GM12875 (cell line): Measurements from ENCODE around the gene STAB2.

Experiments used
- H3K4me3 ChIP-seq: one replicate; pipeline ENCODE4 v1.5.1; 2011; ENCODE audit warnings: low read depth, low read length, control low read depth
- CTCF ChIP-seq: IDR thresholded peaks from 2 replicates; pipeline ENCODE4 v1.5.1; 2011; ENCODE audit warnings: low read depth, mild to moderate bottlenecking, control low read depth, inconsistent platforms, low read length, moderate library complexity, borderline replicate concordance; ENCODE audit not compliant: insufficient read depth

STAB2 gene

GRCh38 chr12:103664626-103665025, 77.6 kb downstream of the STAB2 start:
- TF ChIP-seq CTCF = no peak
- no peak overlapping the region for H3K4me3 ChIP-seq

DNA sequence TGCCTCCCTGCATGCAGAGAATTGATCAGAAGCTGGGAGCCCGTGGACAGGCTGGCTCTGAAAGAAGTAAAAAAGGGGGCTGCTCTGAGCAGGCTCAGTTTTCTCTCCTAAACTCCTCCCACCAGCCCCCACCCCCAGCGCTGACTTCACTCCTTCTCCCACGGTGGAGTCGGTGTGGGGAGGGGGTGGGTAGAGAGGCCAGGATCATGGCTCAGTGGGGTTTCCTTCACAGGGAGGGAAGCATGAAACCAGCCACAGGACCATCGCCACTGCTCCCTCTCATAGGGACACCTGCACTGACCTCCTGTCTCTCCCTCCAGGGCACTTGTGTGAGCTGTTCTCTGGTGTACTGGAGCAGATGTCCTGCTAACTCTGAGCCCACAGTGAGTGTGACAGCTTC, 78.9 kb downstream of the STAB2 start:
- no peak overlapping the region for H3K4me3 ChIP-seq
- TF ChIP-seq CTCF = no peak

- TF ChIP-seq CTCF = no peak
- no peak overlapping the region for H3K4me3 ChIP-seq
Measured at GRCh38 chr12:103667125-103667524, 80.1 kb downstream of the STAB2 start.

DNA sequence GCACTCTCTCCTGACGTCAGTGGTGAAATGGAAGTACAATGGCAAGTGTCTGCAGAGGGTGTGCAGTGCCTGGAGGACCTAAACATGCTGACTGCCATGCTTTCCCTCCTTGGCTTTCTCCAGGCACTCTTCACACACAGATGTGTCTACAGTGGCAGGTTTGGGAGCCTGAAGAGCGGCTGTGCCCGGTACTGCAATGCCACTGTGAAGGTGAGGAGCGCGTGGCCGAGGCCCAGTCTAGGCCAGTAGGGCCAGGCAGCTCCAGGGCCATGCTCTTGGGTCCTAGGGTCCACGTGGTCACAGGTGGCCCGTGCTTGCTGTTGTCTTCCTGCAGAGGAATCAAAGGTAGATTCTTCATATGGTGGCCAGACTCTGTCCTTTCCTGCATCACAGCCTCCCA, 81.4 kb downstream of the STAB2 start:
- TF ChIP-seq CTCF = no peak
- no peak overlapping the region for H3K4me3 ChIP-seq

DNA sequence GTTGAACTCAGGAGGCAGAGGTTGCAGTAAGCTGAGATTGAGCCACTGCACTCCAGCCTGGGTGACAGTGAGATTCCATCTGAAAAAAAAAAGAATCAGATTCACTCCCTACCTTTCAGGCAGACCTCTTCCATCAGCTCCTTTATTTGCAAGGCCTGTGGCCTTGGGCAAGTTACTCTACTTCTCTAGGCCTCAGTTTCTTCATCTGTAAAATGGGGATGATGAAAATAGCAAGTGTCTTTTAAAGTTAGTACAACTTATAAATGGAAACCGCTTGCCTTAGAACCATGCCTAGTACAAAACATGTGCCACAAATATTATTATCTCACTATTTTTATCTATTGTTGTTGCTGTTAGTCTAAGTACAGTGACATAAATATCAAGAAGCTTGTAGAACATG, 84.3 kb downstream of the STAB2 start:
- no peak for TF ChIP-seq CTCF

DNA sequence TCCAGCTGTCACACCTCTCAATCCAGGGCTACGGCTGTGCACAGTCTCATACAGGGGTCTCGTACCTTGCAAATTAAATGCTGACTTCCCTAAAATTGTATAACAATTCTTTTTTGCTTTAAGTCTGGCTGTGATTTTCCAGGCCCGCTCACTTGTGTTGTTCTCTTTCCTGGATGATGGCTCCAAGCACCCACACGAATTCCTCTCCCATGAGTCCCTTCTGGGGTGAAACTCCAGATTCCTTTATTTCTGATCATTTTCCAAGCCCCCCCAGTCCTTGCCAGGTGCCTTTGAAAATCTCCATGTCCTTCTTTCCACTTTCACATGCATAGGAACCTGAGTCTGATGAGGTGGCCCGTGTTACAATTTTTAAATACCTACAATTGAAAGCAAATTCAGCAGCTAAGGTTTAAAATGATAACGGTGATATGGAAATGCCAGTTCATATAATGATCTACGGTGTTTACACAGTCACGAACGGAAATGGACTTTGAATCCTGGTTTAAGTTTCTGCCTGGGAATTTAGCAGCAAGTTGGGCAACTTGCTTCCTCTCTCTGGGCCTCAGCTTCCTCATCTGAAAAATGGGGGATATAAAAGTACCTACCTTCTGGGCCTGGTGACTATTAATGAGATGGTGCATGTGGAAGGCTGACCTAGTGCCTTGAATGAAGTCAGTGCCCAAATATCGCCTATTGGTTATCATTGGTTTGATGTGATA, 85.5 kb downstream of the STAB2 start:
- H3K4me3 ChIP-seq = no peak overlapping the region
- TF ChIP-seq CTCF = no peak

More for the DNA sequence above, 84.3 kb downstream of the STAB2 start:
- H3K4me3 ChIP-seq = no peak overlapping the region

DNA sequence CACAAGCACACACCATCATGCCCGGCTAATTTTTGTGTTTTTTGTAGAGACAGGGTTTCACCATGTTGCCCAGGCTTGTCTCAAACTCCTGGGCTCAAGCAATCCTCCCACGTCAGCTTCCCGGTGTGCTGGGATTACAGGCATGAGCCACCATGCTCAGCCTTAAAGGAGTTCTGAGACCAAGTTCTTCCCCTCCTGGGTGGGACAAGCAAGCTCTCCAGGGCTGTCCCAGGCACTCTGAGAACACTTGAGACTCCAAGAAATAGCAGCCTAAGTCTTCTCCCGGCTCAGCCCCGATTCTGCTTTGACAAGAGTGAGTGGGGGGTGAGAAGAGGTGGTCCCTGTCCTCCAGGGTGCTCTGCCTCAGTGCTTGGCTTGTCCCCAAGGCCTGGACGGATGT, 86.4 kb downstream of the STAB2 start:
- no peak overlapping the region for H3K4me3 ChIP-seq
- TF ChIP-seq CTCF = no peak
